ENCODE results near the gene USP32. TPM values are rescaled to one million over a fixed set of nuclear protein-coding genes. Genes with fewer than 3 reads are reported as not detected.

Gene USP32
- total and polyA plus RNA-seq, 2 of the 8 experiments (the other 6 are each of a cell fraction or from before 2014, with no cell fraction given) = 29.6 to 112 TPM

DNA sequence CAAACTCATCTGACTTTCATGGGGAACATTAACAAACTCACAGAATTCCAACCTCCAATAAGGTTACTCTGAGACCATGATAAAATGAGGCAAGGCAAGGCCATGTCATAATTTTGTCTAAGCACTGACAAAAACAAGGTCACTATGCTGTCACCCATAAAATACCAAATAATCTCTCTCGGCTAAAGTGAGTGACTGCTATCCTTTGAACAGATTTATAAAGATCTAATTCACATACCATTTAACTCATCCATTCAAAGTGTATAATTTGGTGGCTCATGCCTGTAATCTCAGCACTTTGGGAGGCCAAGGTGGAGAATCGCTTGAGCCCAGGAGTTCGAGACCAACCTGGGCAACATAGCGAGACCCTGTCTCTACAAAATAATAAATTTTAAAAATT is 262.8 kb downstream of the USP32 start:
- H3K79me2 ChIP-seq (ENCODE audit: control insufficient read depth in 1 of 2, insufficient read depth in 2 of 2, low read length in 2 of 2) = no peaks in the 10 kb centered on the region
- H3K56ac ChIP-seq (replicated peaks; ENCODE audit: insufficient read length, low read depth, low read length) = no peak overlapping the region
- no peak overlapping the region for H3K9ac ChIP-seq (replicated peaks in 1 of 4; ENCODE audit: extremely low read depth in 1 of 4, low read depth in 3 of 4, low read length in 3 of 4)
- H3K79me1 ChIP-seq (ENCODE audit: low read depth, low read length) = no peaks in the 10 kb centered on the region
- no peak overlapping the region for H3K14ac ChIP-seq (ENCODE audit: insufficient read length)
- TF ChIP-seq EGR1 (IDR thresholded peaks at IDR 0.05; ENCODE audit: borderline replicate concordance, low read depth, low read length) = no peak
- peaks cover 0 to under 1% (median 0%) of the 10 kb centered on the region in 4 experiments; a peak in 2 of 7 replicates for H3K27me3 ChIP-seq (replicated peaks in 1 of 4; ENCODE audit: control insufficient read depth in 3 of 4, extremely low read depth in 1 of 4, insufficient read depth in 3 of 4, low read length in 3 of 4)
- H2AK5ac ChIP-seq (ENCODE audit: low read depth, low read length) = no peak overlapping the region
- no peak overlapping the region for H2BK20ac ChIP-seq (ENCODE audit: low read length)
- H4K20me1 ChIP-seq (replicated peaks in 1 of 2; ENCODE audit: control insufficient read depth in 1 of 2, insufficient read depth in 2 of 2, low read length in 2 of 2) = peaks cover 0 to 2% of the 10 kb centered on the region in 2 experiments
- H2BK120ac ChIP-seq (replicated peaks; ENCODE audit: low read depth, low read length) = no peak overlapping the region
- no peak overlapping the region for H3K18ac ChIP-seq (ENCODE audit: extremely low read depth, low read length)
- no peak overlapping the region for H3K23ac ChIP-seq (ENCODE audit: insufficient read length)
- no peak overlapping the region for H3K4ac ChIP-seq (replicated peaks; ENCODE audit: insufficient read length, low read depth, low read length)
- no peaks in the 10 kb centered on the region for H3K36me3 ChIP-seq (ENCODE audit: control insufficient read depth in 2 of 4, insufficient read depth in 4 of 4, low read length in 3 of 4)
- H2BK15ac ChIP-seq (ENCODE audit: low read length) = no peak overlapping the region
- no peaks in the 10 kb centered on the region for H3K23me2 ChIP-seq (ENCODE audit: low read depth, low read length)
- H3K4me1 ChIP-seq (replicated peaks in 1 of 4; ENCODE audit: control insufficient read depth in 3 of 4, insufficient read depth in 4 of 4, low read length in 3 of 4) = no peaks in the 10 kb centered on the region
- no peak overlapping the region for H4K5ac ChIP-seq (ENCODE audit: insufficient read length, low read depth, low read length)
- H4K91ac ChIP-seq (replicated peaks; ENCODE audit: insufficient read length, low read length) = no peak overlapping the region
- DNase-seq (ENCODE audit: low read depth in 1 of 2, low spot score in 2 of 2) (no peak), FAIRE-seq (no peak)
- POLR2A ChIA-PET (ENCODE audit: partially characterized antibody) = no interaction called here
- no peak overlapping the region for H3K27ac ChIP-seq (ENCODE audit: low read depth, low read length)
- WGBS, 2 experiments (ENCODE audit: extremely low coverage in 1 of 2, insufficient coverage in 1 of 2, insufficient read length in 1 of 2, insufficient replicate concordance in 2 of 2, low coverage in 1 of 2, low lambda C conversion rate in 2 of 2, missing lambda C conversion rate in 1 of 2) = 95% methylated on average over 4 of the region's 4 CpGs; no CpG with 5 or more reads in 1 of the 2 experiments
- H3K4me2 ChIP-seq (ENCODE audit: insufficient read depth in 1 of 2, low read depth in 2 of 2, low read length in 2 of 2) = no peak overlapping the region
- no peak overlapping the region for H4K8ac ChIP-seq (ENCODE audit: extremely low read depth, insufficient read depth, low read length)
- H2BK5ac ChIP-seq (ENCODE audit: low read depth, low read length) = no peak overlapping the region
- CTCF ChIA-PET (ENCODE audit: partially characterized antibody) = interaction anchor here (0.6 to 4.1 kb wide), 4 partner anchors 11 to 44 kb away, joined by 3 to 29 read pairs (median 4); partner anchors contain the start of gene CA4
- H3K4me3 ChIP-seq (ENCODE audit: extremely low read depth in 1 of 4, insufficient read depth in 2 of 4, low read depth in 3 of 4, low read length in 4 of 4) = no peak overlapping the region
- H2BK12ac ChIP-seq (ENCODE audit: low read depth, low read length) = no peak overlapping the region
- no peak overlapping the region for H2AFZ ChIP-seq (ENCODE audit: low read length)
- H3K9me3 ChIP-seq (ENCODE audit: insufficient read depth in 2 of 2, low read depth in 1 of 2, low read length in 1 of 2) = no peaks in the 10 kb centered on the region

Small RNA genes within 50 kb of the gene (small RNA-seq; reads per million reads assigned to genes)
- gene SCARNA20 (ENCODE audit: insufficient read depth) = 2.6 reads per million, percentile 30 among the genes with 10 or more reads in this experiment

Other genes with a start within 250 kb of the USP32 start
- gene CA4, start 242.2 kb downstream of the USP32 start, total RNA-seq (2021; fragmentation: NEBNext Ultra II Directional; extraction: Animal tissue kit (Norgen Biotek cat#: 25700)) = 3.6 and 4.2 TPM in 2 replicates
- 3.6 and 6.8 TPM in 2 replicates for gene CA4, start 242.2 kb downstream of the USP32 start, polyA plus RNA-seq (2011; rRNA removed)
- not detected in 2 replicates for gene CHCT1, start 30.4 kb upstream of the USP32 start, total RNA-seq (2021; fragmentation: NEBNext Ultra II Directional; extraction: Animal tissue kit (Norgen Biotek cat#: 25700))
- 0.06 and 0.08 TPM in 2 replicates for gene CHCT1, start 30.4 kb upstream of the USP32 start, polyA plus RNA-seq (2011; rRNA removed)
- gene APPBP2, start 134.1 kb upstream of the USP32 start, total RNA-seq (2021; fragmentation: NEBNext Ultra II Directional; extraction: Animal tissue kit (Norgen Biotek cat#: 25700)) = 18.0 and 20.5 TPM in 2 replicates
- 1.9 and 3.3 TPM in 2 replicates for gene APPBP2, start 134.1 kb upstream of the USP32 start, polyA plus RNA-seq (2011; rRNA removed)
- gene PPM1D, start 208.1 kb upstream of the USP32 start, total RNA-seq (2021; fragmentation: NEBNext Ultra II Directional; extraction: Animal tissue kit (Norgen Biotek cat#: 25700)) = 15.7 and 16.7 TPM in 2 replicates
- 4.9 and 5.0 TPM in 2 replicates for gene PPM1D, start 208.1 kb upstream of the USP32 start, polyA plus RNA-seq (2011; rRNA removed)